A549 (cell line): Measurements from ENCODE around the gene PHOSPHO2.

Experiments used
- BCL3 ChIP-seq: fragments of >200 bp; sonication (Bioruptor Twin); formaldehyde crosslinking; IDR thresholded peaks from 3 replicates; pipeline ENCODE4 v1.6.1; 2016
- CBX2 ChIP-seq: fragments of 200-600 bp; sonication (generic); IDR thresholded peaks from 2 replicates; pipeline ENCODE4 v1.6.1; 2016; ENCODE audit warnings: low read depth, mild to moderate bottlenecking, borderline replicate concordance
- MYC ChIP-seq: IDR thresholded peaks from 2 replicates; pipeline ENCODE4 v1.6.1; 2012; ENCODE audit warnings: mild to moderate bottlenecking, inconsistent platforms, low read length, improper control_type of control experiment, borderline replicate concordance
- PBX3 ChIP-seq: IDR thresholded peaks from 2 replicates; pipeline ENCODE4 v1.6.1; 2012
- PHF8 ChIP-seq: fragments of 200-600 bp; sonication (generic); IDR thresholded peaks from 2 replicates; pipeline ENCODE4 v1.6.1; 2016; ENCODE audit warnings: low read depth, mild to moderate bottlenecking, antibody characterized with exemption, moderate library complexity, borderline replicate concordance
- POLR2A ChIP-seq: IDR thresholded peaks from 2 replicates; pipeline ENCODE4 v1.6.1; 2012; ENCODE audit warnings: mild to moderate bottlenecking, low read length
- RFX5 ChIP-seq: fragments of 450-650 bp; IDR thresholded peaks from 2 replicates; pipeline ENCODE4 v1.7.1; 2014; ENCODE audit warnings: antibody characterized with exemption, mild to moderate bottlenecking, moderate library complexity
- TF ChIP-seq, protein P1 (sequence below): fragments of >200 bp; sonication (Bioruptor Twin); formaldehyde crosslinking; IDR thresholded peaks from 3 replicates; pipeline ENCODE4 v1.5.1; 2016

DNA sequence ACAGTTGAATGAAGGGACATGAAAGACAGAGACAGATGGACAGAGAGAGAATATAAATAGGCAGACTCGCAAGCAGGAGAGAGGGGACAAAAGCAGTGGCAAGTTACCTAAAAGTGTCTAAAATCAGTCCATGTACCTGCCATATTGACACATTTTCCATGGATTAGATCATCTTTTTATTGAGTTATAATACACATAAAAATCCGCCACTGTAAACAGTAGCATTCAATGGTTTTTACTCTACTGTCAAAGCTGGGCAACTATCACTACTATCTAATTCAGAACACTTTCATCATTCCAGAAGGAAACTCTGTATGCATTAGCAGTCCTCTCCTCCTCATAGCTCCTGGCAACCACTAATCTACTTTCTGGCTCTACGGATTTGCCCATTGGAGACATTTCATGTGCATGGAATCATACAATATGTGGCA lies 10.1 kb upstream of the PHOSPHO2 start:
- TF ChIP-seq, protein P1, sequence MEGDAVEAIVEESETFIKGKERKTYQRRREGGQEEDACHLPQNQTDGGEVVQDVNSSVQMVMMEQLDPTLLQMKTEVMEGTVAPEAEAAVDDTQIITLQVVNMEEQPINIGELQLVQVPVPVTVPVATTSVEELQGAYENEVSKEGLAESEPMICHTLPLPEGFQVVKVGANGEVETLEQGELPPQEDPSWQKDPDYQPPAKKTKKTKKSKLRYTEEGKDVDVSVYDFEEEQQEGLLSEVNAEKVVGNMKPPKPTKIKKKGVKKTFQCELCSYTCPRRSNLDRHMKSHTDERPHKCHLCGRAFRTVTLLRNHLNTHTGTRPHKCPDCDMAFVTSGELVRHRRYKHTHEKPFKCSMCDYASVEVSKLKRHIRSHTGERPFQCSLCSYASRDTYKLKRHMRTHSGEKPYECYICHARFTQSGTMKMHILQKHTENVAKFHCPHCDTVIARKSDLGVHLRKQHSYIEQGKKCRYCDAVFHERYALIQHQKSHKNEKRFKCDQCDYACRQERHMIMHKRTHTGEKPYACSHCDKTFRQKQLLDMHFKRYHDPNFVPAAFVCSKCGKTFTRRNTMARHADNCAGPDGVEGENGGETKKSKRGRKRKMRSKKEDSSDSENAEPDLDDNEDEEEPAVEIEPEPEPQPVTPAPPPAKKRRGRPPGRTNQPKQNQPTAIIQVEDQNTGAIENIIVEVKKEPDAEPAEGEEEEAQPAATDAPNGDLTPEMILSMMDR: no peak
- TF ChIP-seq CBX2: no peak
- no peak for TF ChIP-seq POLR2A
- TF ChIP-seq BCL3: no peak
- TF ChIP-seq PBX3: no peak
- no peak for TF ChIP-seq MYC
- no peak for TF ChIP-seq RFX5
- TF ChIP-seq PHF8: no peak
